B cell (primary cell): Measurements from ENCODE around the gene C1QL3. TPM values are rescaled to one million over a fixed set of nuclear protein-coding genes. Genes with fewer than 3 reads are reported as not detected.

Experiments used
- ATAC-seq: fragments of 200-7000 bp; cut with Tn5 transposase; one replicate; pipeline ENCODE4 v1.10.0; 2021; ENCODE audit warnings: low read depth, mild to moderate bottlenecking, moderate number of reproducible peaks, moderate library complexity
- CTCF ChIA-PET: fragments of 350-600 bp; sonication (Branson Sonifier 250); formaldehyde crosslinking; loops from one replicate; lab custom pipeline; 2021; ENCODE audit warnings: antibody characterized with exemption, inconsistent platforms; lab: Charles Lee
- POLR2A ChIA-PET: fragments of 350-600 bp; sonication (Branson Sonifier 250); formaldehyde crosslinking; loops from one replicate; lab custom pipeline; 2021; ENCODE audit warnings: antibody characterized with exemption; lab: Charles Lee
- DNase-seq: peaks from one replicate; pipeline ENCODE4 v3.0.0; 2013
- H2AFZ ChIP-seq: 2 replicates; pipeline ENCODE4 v1.6.1; 2012; ENCODE audit warnings: mild to moderate bottlenecking, low read depth, low read length; ENCODE audit not compliant: insufficient read depth, poor library complexity, severe bottlenecking
- H3K27ac ChIP-seq, 2 donors: 1 replicate in 1 of 2; 2 replicates in 1 of 2; pipeline ENCODE4 v1.5.1; 2012 to 2013; ENCODE audit warnings: low read length in 2 of 2, mild to moderate bottlenecking in 2 of 2, moderate library complexity in 1 of 2
- H3K27me3 ChIP-seq, 4 experiments: fragments of 200-600 bp in 1 of 4; sonication (generic) in 1 of 4; replicated peaks in 1 of 4; 1 replicate in 2 of 4; 2 replicates in 2 of 4; pipeline versions ENCODE4 v1.6.1 to v1.7.0; 2013 to 2016; ENCODE audit warnings: low read length in 3 of 4, mild to moderate bottlenecking in 2 of 4, mixed read lengths in 1 of 4, moderate library complexity in 1 of 4; ENCODE audit not compliant: insufficient read depth in 4 of 4, control insufficient read depth in 3 of 4; ENCODE audit errors: control extremely low read depth in 1 of 4
- H3K36me3 ChIP-seq, 2 experiments: replicated peaks in 1 of 2; 1 replicate in 1 of 2; 2 replicates in 1 of 2; pipeline versions ENCODE4 v1.6.1 to v1.7.1; 2013; ENCODE audit warnings: low read length in 1 of 2; ENCODE audit not compliant: insufficient read depth in 2 of 2, control insufficient read depth in 1 of 2; ENCODE audit errors: control extremely low read depth in 1 of 2, extremely low read depth in 1 of 2
- H3K4me1 ChIP-seq, 2 donors: fragments of 200-600 bp in 1 of 2; sonication (generic) in 1 of 2; 1 replicate in 1 of 2; 2 replicates in 1 of 2; pipeline versions ENCODE4 v1.5.1 to v1.6.1; 2013 to 2017; ENCODE audit warnings: low read length in 2 of 2; ENCODE audit not compliant: control insufficient read depth in 2 of 2, insufficient read depth in 2 of 2
- H3K4me2 ChIP-seq: replicated peaks from 2 replicates; pipeline ENCODE3; 2012; ENCODE audit warnings: mild to moderate bottlenecking, low read depth, low read length; ENCODE audit not compliant: poor library complexity, severe bottlenecking
- H3K4me3 ChIP-seq, 5 experiments: fragments of 200-600 bp in 1 of 5; sonication (generic) in 1 of 5; 1 replicate in 3 of 5; 2 replicates in 2 of 5; pipeline versions ENCODE4 v1.5.1 to v1.7.0; 2011 to 2016; ENCODE audit warnings: low read length in 4 of 5, mild to moderate bottlenecking in 4 of 5, low read depth in 2 of 5, control low read depth in 1 of 5, moderate library complexity in 1 of 5; ENCODE audit not compliant: insufficient read depth in 1 of 5; ENCODE audit errors: control extremely low read depth in 1 of 5, extremely low read depth in 1 of 5
- H3K79me2 ChIP-seq: fragments of 200-600 bp; sonication (generic); one replicate; pipeline ENCODE4 v1.6.0; 2016; ENCODE audit warnings: low read length; ENCODE audit not compliant: control insufficient read depth, insufficient read depth
- H3K9ac ChIP-seq: fragments of 200-600 bp; sonication (generic); 2 replicates; pipeline ENCODE4 v1.6.1; 2017; ENCODE audit warnings: mild to moderate bottlenecking, low read length, moderate library complexity
- H3K9me3 ChIP-seq, 3 donors: one replicate each; pipeline versions ENCODE4 v1.6.1 to v1.7.1; 2013; ENCODE audit warnings: low read length in 2 of 3; ENCODE audit not compliant: control insufficient read depth in 2 of 3, insufficient read depth in 1 of 3; ENCODE audit errors: control extremely low read depth in 1 of 3
- H4K20me1 ChIP-seq: 2 replicates; pipeline ENCODE4 v1.6.0; 2012; ENCODE audit warnings: mild to moderate bottlenecking, low read length; ENCODE audit not compliant: insufficient read depth, control insufficient read depth, poor library complexity, severe bottlenecking
- H3K27ac Mint-ChIP-seq: one replicate; pipeline ENCODE4 v1.8.0; 2021; ENCODE audit warnings: mixed read lengths
- H3K27me3 Mint-ChIP-seq: one replicate; pipeline ENCODE4 v1.8.0; 2021; ENCODE audit warnings: mixed read lengths
- H3K4me1 Mint-ChIP-seq: one replicate; pipeline ENCODE4 v1.8.0; 2021; ENCODE audit warnings: mixed read lengths
- H3K4me3 Mint-ChIP-seq: one replicate; pipeline ENCODE4 v1.8.0; 2021; ENCODE audit warnings: mixed read lengths
- H3K9me3 Mint-ChIP-seq: one replicate; pipeline ENCODE4 v1.8.0; 2022; ENCODE audit warnings: mixed read lengths; ENCODE audit not compliant: insufficient read depth
- EZH2 ChIP-seq: IDR thresholded peaks from 2 replicates; pipeline ENCODE4 v1.6.1; 2012; ENCODE audit warnings: borderline replicate concordance, low read depth, mild to moderate bottlenecking, moderate library complexity, low read length; ENCODE audit not compliant: insufficient read depth, poor library complexity, severe bottlenecking
- whole genome bisulfite sequencing: methylation state at CpG from one replicate; pipeline ENCODE4 v1.1.5; 2013; ENCODE audit warnings: missing lambda C conversion rate; ENCODE audit not compliant: insufficient coverage; 5-methylcytosine and 5-hydroxymethylcytosine counted together
- intact Hi-C: fragments of 100-400 bp; cut with micrococcal nuclease; formaldehyde crosslinking; loops from one replicate; pipeline ENCODE4 v1.10.0; 2022
- polyA plus RNA-seq: library from polyadenylated mRNA; depleted of rRNA; stranded (reverse); fragments of >200 nt; gene quantifications from 2 replicates; pipeline ENCODE4 v1.2.3, GENCODE V29; 2012
- total RNA-seq, 2 donors: library from RNA; stranded (reverse); fragments of 120-200 nt in 1 of 2; gene quantifications; 1 replicate in 1 of 2; 2 replicates in 1 of 2; pipeline versions ENCODE4 v1.2.3 to v1.2.4, GENCODE V29; 2013 to 2022
- TF ChIP-seq, protein P1 (sequence below): fragments of 200-600 bp; IDR thresholded peaks from one replicate; pipeline ENCODE4 v1.8.0; 2022; ENCODE audit warnings: antibody characterized with exemption, mild to moderate bottlenecking

The C1QL3 gene
- total and polyA plus RNA-seq, 2 donors (not counting 1 experiment from before 2014, with no cell fraction given) = not detected

DNA sequence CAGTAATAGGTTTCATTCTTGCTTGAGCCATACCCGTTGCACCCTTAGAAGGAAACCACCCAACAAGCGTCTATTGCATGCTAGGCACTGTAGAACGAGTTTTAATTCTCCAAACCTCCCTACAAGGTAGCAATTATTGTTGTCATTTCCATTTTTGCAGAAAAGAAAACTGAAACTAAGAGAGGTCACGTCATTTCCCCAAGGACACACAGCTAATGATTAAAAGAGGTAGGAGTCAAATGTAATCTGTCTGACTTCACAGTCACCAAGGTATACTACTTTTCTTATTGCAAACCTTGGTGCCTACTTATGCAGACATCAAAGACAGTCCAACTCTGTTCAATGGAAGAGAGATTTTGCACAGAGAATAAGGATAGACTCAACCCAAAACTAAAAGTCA lies 49.1 kb upstream of the C1QL3 start:
- H3K9me3 ChIP-seq = peaks cover 0 to 4% (median 0%) of the 10 kb centered on the region in 3 donors
- no peaks in the 10 kb centered on the region for H3K4me1 ChIP-seq
- DNase-seq (no peak), ATAC-seq (no peak)
- WGBS = no CpG with 5 or more reads among the region's 4 CpGs
- ChIA-PET CTCF (no interaction called here), POLR2A (no interaction called here)
- H3K27ac ChIP-seq = no peak overlapping the region
- H3K27me3 ChIP-seq = no peaks in the 10 kb centered on the region
- TF ChIP-seq, protein P1, sequence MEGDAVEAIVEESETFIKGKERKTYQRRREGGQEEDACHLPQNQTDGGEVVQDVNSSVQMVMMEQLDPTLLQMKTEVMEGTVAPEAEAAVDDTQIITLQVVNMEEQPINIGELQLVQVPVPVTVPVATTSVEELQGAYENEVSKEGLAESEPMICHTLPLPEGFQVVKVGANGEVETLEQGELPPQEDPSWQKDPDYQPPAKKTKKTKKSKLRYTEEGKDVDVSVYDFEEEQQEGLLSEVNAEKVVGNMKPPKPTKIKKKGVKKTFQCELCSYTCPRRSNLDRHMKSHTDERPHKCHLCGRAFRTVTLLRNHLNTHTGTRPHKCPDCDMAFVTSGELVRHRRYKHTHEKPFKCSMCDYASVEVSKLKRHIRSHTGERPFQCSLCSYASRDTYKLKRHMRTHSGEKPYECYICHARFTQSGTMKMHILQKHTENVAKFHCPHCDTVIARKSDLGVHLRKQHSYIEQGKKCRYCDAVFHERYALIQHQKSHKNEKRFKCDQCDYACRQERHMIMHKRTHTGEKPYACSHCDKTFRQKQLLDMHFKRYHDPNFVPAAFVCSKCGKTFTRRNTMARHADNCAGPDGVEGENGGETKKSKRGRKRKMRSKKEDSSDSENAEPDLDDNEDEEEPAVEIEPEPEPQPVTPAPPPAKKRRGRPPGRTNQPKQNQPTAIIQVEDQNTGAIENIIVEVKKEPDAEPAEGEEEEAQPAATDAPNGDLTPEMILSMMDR = no peak
- TF ChIP-seq EZH2 = no peak
- no peak overlapping the region for H3K4me2 ChIP-seq
- no peak overlapping the region for H3K9ac ChIP-seq
- H4K20me1 ChIP-seq = no peaks in the 10 kb centered on the region
- H3K36me3 ChIP-seq = no peaks in the 10 kb centered on the region
- H3K79me2 ChIP-seq = no peaks in the 10 kb centered on the region
- H3K4me3 ChIP-seq = no peak overlapping the region
- H3K27ac Mint-ChIP-seq = no peak overlapping the region
- H3K4me3 Mint-ChIP-seq = no peak overlapping the region
- H3K9me3 Mint-ChIP-seq = no peaks in the 10 kb centered on the region
- peaks cover 20% of the 10 kb centered on the region for H3K27me3 Mint-ChIP-seq
- H2AFZ ChIP-seq = no peak overlapping the region
- peaks cover 3% of the 10 kb centered on the region for H3K4me1 Mint-ChIP-seq
- intact Hi-C loops = no loop called here

DNA sequence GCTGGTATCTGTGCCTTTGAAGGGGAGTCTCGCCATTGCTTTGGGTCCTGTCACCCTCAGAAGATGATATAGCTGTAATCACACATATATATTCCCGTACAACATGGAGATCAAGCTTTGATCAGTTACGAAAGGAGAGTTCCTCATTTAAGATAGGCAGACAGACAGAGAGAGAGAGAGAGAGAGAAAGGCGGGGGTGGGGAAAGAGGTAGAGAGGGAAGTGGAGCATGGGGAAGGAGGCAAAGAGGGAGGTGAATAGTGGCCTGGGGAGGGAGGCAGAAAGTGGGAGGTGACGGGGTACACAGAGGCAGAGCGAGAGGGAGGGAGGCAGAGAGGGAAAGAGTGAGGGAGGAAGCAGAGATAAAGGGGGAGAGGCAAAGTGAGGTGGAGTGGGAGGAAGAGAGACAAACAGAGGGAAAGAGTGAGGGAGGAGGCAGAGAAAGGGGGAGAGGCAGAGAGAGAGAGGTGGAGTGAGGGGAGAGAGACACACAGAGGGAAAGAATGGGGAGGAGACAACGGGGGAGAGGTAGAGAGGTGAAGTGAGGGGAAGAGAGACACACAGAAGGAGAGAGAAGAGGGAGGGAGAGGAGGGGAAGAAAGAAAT lies 44.6 kb upstream of the C1QL3 start:
- Mint-ChIP-seq H3K27me3 (peaks cover 16% of the 10 kb centered on the region), H3K27ac (no peak overlapping the region), H3K9me3 (no peaks in the 10 kb centered on the region), H3K4me1 (peaks cover 3% of the 10 kb centered on the region), H3K4me3 (no peak overlapping the region)
- H3K79me2 ChIP-seq = no peaks in the 10 kb centered on the region
- no peak for DNase-seq
- no peak overlapping the region for H2AFZ ChIP-seq
- 57% methylated on average over 5 of the region's 7 CpGs for WGBS
- H4K20me1 ChIP-seq = no peaks in the 10 kb centered on the region
- no peaks in the 10 kb centered on the region for H3K36me3 ChIP-seq
- ChIA-PET CTCF (no interaction called here), POLR2A (no interaction called here)
- H3K9me3 ChIP-seq = no peaks in the 10 kb centered on the region
- no peak overlapping the region for H3K27ac ChIP-seq
- no peak overlapping the region for H3K4me3 ChIP-seq
- TF ChIP-seq, protein P1 = no peak
- TF ChIP-seq EZH2 = no peak
- H3K9ac ChIP-seq = no peak overlapping the region
- intact Hi-C loops = no loop called here
- no peaks in the 10 kb centered on the region for H3K27me3 ChIP-seq
- H3K4me1 ChIP-seq = no peaks in the 10 kb centered on the region
- no peak overlapping the region for H3K4me2 ChIP-seq
- no peak for ATAC-seq
